Uterus (tissue), 2 donors: ENCODE data around the gene RPS6KA2.

Experiments
- CTCF ChIP-seq, 4 experiments: fragments of 200-600 bp in 2 of 4; fragments of 450-650 bp in 2 of 4; sonication (generic) in 2 of 4; IDR thresholded peaks; one replicate each; pipeline ENCODE4 v1.5.1; 2016 to 2019; ENCODE audit warnings: antibody characterized with exemption in 4 of 4, mild to moderate bottlenecking in 2 of 4, moderate library complexity in 1 of 4
- POLR2A ChIP-seq, 2 donors: fragments of 450-650 bp; IDR thresholded peaks; one replicate each; pipeline ENCODE4 v1.6.1; 2016; ENCODE audit warnings: antibody characterized with exemption in 2 of 2, mild to moderate bottlenecking in 1 of 2, moderate library complexity in 1 of 2

- TF ChIP-seq CTCF (IDR thresholded peaks at IDR 0.05) (no peak), POLR2A (IDR thresholded peaks at IDR 0.05) (no peak)
Observed at GRCh38 chr6:166646716-166647115, 19.7 kb upstream of the RPS6KA2 start.
